BE2C (cell line): ENCODE results near the gene OLAH.
A peak's percentile ranks its signal among the peaks of the same experiment; 100 is the strongest.

Experiments
- DNase-seq: peaks from one replicate; pipeline ENCODE4 v3.0.0-alpha.2; 2020
- H3K27me3 ChIP-seq: fragments of 250-450 bp; sonication (Bioruptor Pico); 2 replicates; pipeline ENCODE4 v1.5.1; 2020; ENCODE audit warnings: mild to moderate bottlenecking
- H3K36me3 ChIP-seq: fragments of 250-450 bp; sonication (Bioruptor Pico); 2 replicates; pipeline ENCODE4 v1.5.1; 2020; ENCODE audit warnings: mild to moderate bottlenecking
- H3K4me1 ChIP-seq: fragments of 250-450 bp; sonication (Bioruptor Pico); 2 replicates; pipeline ENCODE4 v1.5.1; 2020
- H3K4me3 ChIP-seq: 2 replicates; pipeline ENCODE4 v1.5.1; 2011; ENCODE audit warnings: low read depth, low read length
- H3K9me3 ChIP-seq: fragments of 250-450 bp; sonication (Bioruptor Pico); 2 replicates; pipeline ENCODE4 v1.5.1; 2020
- CTCF ChIP-seq: IDR thresholded peaks from 2 replicates; pipeline ENCODE4 v1.5.1; 2012; ENCODE audit warnings: mild to moderate bottlenecking, low read depth, low read length

The OLAH gene

GRCh38 chr10:15097011-15097812 lies 53.5 kb downstream of the OLAH start, which contains the start of gene RPP38:
Gene RPP38, plus strand, starts transcription at chr10:15097355. Its CDS starts 5,960 bp downstream, at chr10:15103315.
- Histone ChIP-seq H3K4me1 (no peaks in the 10 kb centered on the region), H3K4me3 (peak within 1 kb of the TSS; percentile 86), H3K27me3 (no peaks in the 10 kb centered on the region), H3K36me3 (no peaks in the 10 kb centered on the region), H3K9me3 (no peaks in the 10 kb centered on the region)
- peak; percentile 94 for DNase-seq
- no peak for TF ChIP-seq CTCF

GRCh38 chr10:15099886-15100285 lies 56.1 kb downstream of the OLAH start:
- H3K4me1 ChIP-seq, result no peaks in the 10 kb centered on the region
- no peak overlapping the region for H3K4me3 ChIP-seq
- no peak for TF ChIP-seq CTCF
- peaks cover 7% of the 10 kb centered on the region for H3K36me3 ChIP-seq
- no peak for DNase-seq
- no peaks in the 10 kb centered on the region for H3K9me3 ChIP-seq
- no peaks in the 10 kb centered on the region for H3K27me3 ChIP-seq

- no peak for DNase-seq
- no peak for TF ChIP-seq CTCF
- H3K9me3 ChIP-seq, result no peaks in the 10 kb centered on the region
- peaks cover 10% of the 10 kb centered on the region for H3K36me3 ChIP-seq
- no peak overlapping the region for H3K4me3 ChIP-seq
- H3K27me3 ChIP-seq, result no peaks in the 10 kb centered on the region
- H3K4me1 ChIP-seq, result no peaks in the 10 kb centered on the region
Measured at GRCh38 chr10:15103513-15103912, 59.8 kb downstream of the OLAH start.

GRCh38 chr10:15106352-15107013 lies 62.7 kb downstream of the OLAH start:
- peaks cover 10% of the 10 kb centered on the region for H3K36me3 ChIP-seq

GRCh38 chr10:15112657-15113056 lies 68.9 kb downstream of the OLAH start:
- Histone ChIP-seq H3K27me3 (no peaks in the 10 kb centered on the region), H3K36me3 (no peaks in the 10 kb centered on the region; the same call in 1 of the 2 replicates), H3K9me3 (no peaks in the 10 kb centered on the region), H3K4me3 (no peak overlapping the region), H3K4me1 (no peaks in the 10 kb centered on the region)
- TF ChIP-seq CTCF, result no peak
- DNase-seq, result no peak

More at GRCh38 chr10:15106352-15107013, 62.7 kb downstream of the OLAH start:
- Histone ChIP-seq H3K9me3 (no peaks in the 10 kb centered on the region), H3K4me3 (no peak overlapping the region), H3K27me3 (no peaks in the 10 kb centered on the region), H3K4me1 (no peaks in the 10 kb centered on the region)
- peak; percentile 95 for TF ChIP-seq CTCF
- DNase-seq, result peak; percentile 68

GRCh38 chr10:15113766-15114165 lies 70.0 kb downstream of the OLAH start:
- H3K27me3 ChIP-seq, result no peaks in the 10 kb centered on the region
- no peak overlapping the region for H3K4me3 ChIP-seq
- no peaks in the 10 kb centered on the region for H3K4me1 ChIP-seq
- no peaks in the 10 kb centered on the region; the same call in 1 of the 2 replicates for H3K36me3 ChIP-seq
- TF ChIP-seq CTCF, result no peak
- no peaks in the 10 kb centered on the region for H3K9me3 ChIP-seq
- no peak for DNase-seq
